Upper lobe of right lung (tissue), 1 donor: ENCODE data around the gene TMEM52. TPM values are rescaled to one million over a fixed set of nuclear protein-coding genes. Genes with fewer than 3 reads are reported as not detected.
A peak's percentile ranks its signal among the peaks of the same experiment; 100 is the strongest.

Experiments
- ATAC-seq: fragments of 200-7000 bp; cut with Tn5 transposase; one replicate; pipeline ENCODE4 v1.9.1; 2020; ENCODE audit warnings: mild to moderate bottlenecking, moderate library complexity
- DNase-seq: peaks from one replicate; pipeline ENCODE4 v3.0.0-alpha.2; 2020
- H3K27ac ChIP-seq: fragments of 200-600 bp; one replicate; pipeline ENCODE4 v1.8.0; 2022
- H3K27me3 ChIP-seq: fragments of 200-600 bp; one replicate; pipeline ENCODE4 v1.8.0; 2022; ENCODE audit warnings: mild to moderate bottlenecking
- H3K36me3 ChIP-seq: fragments of 200-600 bp; one replicate; pipeline ENCODE4 v1.8.0; 2022
- H3K4me1 ChIP-seq: fragments of 200-600 bp; one replicate; pipeline ENCODE4 v1.8.0; 2022
- H3K4me3 ChIP-seq: fragments of 200-600 bp; one replicate; pipeline ENCODE4 v1.8.0; 2022; ENCODE audit warnings: mild to moderate bottlenecking
- H3K9me3 ChIP-seq: fragments of 200-600 bp; one replicate; pipeline ENCODE4 v1.8.0; 2022
- intact Hi-C: fragments of 100-400 bp; cut with DNase I; formaldehyde crosslinking; loops from one replicate; pipeline ENCODE4 v1.11.0; 2022
- total RNA-seq: library from RNA; stranded (reverse); fragmentation: NEBNext Ultra II Directional; extraction: Animal tissue kit (Norgen Biotek cat#: 25700); gene quantifications from one replicate; pipeline ENCODE4 v1.2.1, GENCODE V29; 2021
- TF ChIP-seq, protein P1 (sequence below): fragments of 200-600 bp; IDR thresholded peaks from one replicate; pipeline ENCODE4 v1.8.0; 2022; ENCODE audit warnings: antibody characterized with exemption
- donor health status: DM: no; HTN: yes; CAD: no; lungs with severe emphysema.

The TMEM52 gene
- total RNA-seq, 1 donor from 2014 or later, result 1.5 TPM

DNA sequence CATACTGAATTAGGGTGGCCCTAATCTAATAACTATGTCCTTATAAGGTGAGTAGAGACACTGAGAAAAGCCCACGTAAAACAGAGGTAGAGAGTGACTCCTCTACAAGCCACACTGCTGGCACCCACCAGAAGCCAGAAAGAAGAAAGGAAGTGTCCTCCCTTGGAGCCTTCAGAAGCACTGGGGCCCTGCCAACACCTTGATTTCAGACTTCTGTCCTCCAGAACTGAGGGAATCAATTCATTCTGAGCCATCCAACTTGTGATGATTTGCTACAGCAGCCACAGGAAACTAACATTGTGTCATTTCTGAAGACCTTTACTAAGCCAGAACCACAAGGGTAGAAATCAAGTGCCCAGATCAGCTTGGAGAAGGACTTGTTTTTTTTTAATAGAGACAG, 43.1 kb downstream of the TMEM52 start:
- Histone ChIP-seq H3K36me3 (peaks cover 15% of the 10 kb centered on the region), H3K4me1 (peaks cover 66% of the 10 kb centered on the region), H3K27ac (no peak overlapping the region), H3K4me3 (no peak overlapping the region), H3K9me3 (no peaks in the 10 kb centered on the region), H3K27me3 (no peaks in the 10 kb centered on the region)
- intact Hi-C loops, result no loop called here
- TF ChIP-seq, protein P1, sequence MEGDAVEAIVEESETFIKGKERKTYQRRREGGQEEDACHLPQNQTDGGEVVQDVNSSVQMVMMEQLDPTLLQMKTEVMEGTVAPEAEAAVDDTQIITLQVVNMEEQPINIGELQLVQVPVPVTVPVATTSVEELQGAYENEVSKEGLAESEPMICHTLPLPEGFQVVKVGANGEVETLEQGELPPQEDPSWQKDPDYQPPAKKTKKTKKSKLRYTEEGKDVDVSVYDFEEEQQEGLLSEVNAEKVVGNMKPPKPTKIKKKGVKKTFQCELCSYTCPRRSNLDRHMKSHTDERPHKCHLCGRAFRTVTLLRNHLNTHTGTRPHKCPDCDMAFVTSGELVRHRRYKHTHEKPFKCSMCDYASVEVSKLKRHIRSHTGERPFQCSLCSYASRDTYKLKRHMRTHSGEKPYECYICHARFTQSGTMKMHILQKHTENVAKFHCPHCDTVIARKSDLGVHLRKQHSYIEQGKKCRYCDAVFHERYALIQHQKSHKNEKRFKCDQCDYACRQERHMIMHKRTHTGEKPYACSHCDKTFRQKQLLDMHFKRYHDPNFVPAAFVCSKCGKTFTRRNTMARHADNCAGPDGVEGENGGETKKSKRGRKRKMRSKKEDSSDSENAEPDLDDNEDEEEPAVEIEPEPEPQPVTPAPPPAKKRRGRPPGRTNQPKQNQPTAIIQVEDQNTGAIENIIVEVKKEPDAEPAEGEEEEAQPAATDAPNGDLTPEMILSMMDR, result no peak
- no peak for DNase-seq
- no peak for ATAC-seq

DNA sequence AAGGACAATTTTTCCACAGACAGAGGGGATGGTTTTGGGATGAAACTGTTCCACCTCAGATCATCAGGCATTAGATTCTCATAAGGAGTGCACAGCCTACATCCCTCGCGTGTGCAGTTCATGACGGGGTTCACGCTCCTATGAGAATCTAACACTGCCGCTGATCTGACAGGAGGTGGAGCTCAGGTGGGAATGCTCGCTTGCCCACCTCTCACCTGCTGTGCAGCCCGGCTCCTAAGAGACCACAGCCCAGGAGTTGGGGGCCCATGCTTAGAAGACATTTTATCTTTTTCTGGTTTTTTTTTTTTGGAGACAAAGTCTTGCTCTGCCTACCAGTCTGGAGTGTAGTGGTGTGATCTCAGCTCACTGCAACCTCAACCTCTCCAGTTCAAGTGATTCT, 44.2 kb downstream of the TMEM52 start:
- DNase-seq (no peak), ATAC-seq (no peak)
- H3K9me3 ChIP-seq, result no peaks in the 10 kb centered on the region
- H3K27me3 ChIP-seq, result no peaks in the 10 kb centered on the region
- H3K27ac ChIP-seq, result no peak overlapping the region
- H3K36me3 ChIP-seq, result peaks cover 15% of the 10 kb centered on the region
- H3K4me1 ChIP-seq, result peaks cover 62% of the 10 kb centered on the region
- intact Hi-C loops, result no loop called here
- H3K4me3 ChIP-seq, result no peak overlapping the region
- TF ChIP-seq, protein P1, result no peak

DNA sequence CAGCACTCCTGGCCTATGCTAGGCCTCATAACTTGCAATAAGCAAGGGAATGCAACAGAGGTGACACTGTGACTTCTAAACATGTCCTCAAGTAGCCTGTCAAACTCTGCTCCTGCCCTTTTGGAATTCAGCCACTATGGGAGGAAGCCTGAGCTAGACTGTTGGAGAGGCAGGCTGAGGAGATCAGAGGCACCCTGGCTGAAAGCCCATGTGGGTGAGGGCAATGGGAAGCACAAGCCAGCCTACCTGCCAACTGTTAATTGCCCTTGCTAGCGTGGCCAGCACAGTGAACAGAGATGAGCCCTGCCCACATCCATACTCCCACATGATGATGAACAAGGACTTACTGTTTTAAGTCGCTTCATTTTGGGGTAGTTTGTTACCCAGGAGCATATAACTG, 45.9 kb downstream of the TMEM52 start:
- H3K4me3 ChIP-seq, result no peak overlapping the region
- no peaks in the 10 kb centered on the region for H3K27me3 ChIP-seq
- peak; percentile 70 for DNase-seq
- no peaks in the 10 kb centered on the region for H3K9me3 ChIP-seq
- H3K36me3 ChIP-seq, result peaks cover 10% of the 10 kb centered on the region
- intact Hi-C loops, result no loop called here
- peaks cover 63% of the 10 kb centered on the region for H3K4me1 ChIP-seq
- TF ChIP-seq, protein P1, result no peak
- ATAC-seq, result peak; percentile 70
- H3K27ac ChIP-seq, result no peak overlapping the region

DNA sequence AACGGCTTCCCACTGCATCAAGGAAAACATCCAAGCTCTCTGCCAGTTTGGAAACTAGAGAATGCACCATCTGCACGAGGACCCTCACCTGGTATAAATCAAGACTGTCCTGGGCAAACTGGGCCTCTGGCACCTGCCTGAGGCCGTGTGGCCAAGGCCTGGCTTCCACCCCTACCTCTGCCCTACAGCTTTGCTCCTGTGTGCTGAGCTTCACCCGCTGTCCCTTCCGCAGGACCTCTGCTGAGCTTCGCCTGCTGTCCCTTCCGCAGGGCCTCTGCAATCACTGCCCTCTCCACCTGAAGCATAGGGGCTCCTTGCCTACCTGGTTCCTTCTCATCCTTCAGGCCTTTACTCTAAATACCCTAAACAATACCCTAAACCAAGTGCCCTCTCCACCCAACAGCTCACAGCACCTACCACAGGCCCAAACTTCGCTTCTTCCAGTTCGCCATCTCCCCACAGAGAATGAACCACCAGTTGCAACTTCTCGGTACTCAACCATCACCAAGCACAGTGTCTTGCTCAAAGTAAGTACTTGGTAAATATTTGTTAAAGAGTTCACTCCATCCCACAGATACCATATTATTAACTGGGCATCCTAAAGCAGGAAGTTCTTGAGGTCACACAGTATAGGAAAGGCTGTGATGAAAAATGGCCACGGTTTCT, 46.6 kb downstream of the TMEM52 start:
- peaks cover 10% of the 10 kb centered on the region for H3K36me3 ChIP-seq
- no peak for DNase-seq
- ATAC-seq, result no peak
- no peak overlapping the region for H3K4me3 ChIP-seq
- no peak overlapping the region for H3K27ac ChIP-seq
- H3K9me3 ChIP-seq, result no peaks in the 10 kb centered on the region
- intact Hi-C loops, result no loop called here
- H3K4me1 ChIP-seq, result peaks cover 56% of the 10 kb centered on the region
- TF ChIP-seq, protein P1, result no peak
- H3K27me3 ChIP-seq, result no peaks in the 10 kb centered on the region

DNA sequence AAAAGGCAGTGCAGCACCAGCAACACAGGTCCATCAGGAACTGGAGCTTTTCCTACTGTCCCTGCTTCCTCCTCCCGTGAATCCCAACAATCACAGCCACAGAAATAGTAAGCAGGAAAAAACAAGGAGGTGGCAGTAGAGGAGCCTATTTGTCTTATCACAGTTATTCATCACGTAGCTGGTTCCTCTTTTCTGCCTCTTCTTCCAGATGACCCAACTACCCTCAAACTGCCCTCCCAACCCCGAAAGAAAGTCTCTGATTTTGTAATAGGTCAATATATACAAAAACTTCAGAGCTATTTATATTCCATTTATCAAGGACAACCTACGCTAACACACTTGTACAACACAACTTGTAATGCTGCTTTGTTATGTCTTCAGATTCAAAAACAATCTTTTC, 49.6 kb downstream of the TMEM52 start:
- peak; percentile 73 for ATAC-seq
- TF ChIP-seq, protein P1, result no peak
- peaks cover 10% of the 10 kb centered on the region for H3K36me3 ChIP-seq
- intact Hi-C loops, result no loop called here
- H3K27ac ChIP-seq, result no peak overlapping the region
- no peaks in the 10 kb centered on the region for H3K27me3 ChIP-seq
- no peak overlapping the region for H3K4me3 ChIP-seq
- DNase-seq, result peak; percentile 5
- H3K4me1 ChIP-seq, result peaks cover 48% of the 10 kb centered on the region
- H3K9me3 ChIP-seq, result no peaks in the 10 kb centered on the region

Other genes starting within 250 kb of the TMEM52 start
- 49.8 TPM for gene SLC35E2B, start 226.5 kb downstream of the TMEM52 start, total RNA-seq
- 51.7 TPM for gene CDK11A, start 194.9 kb downstream of the TMEM52 start, total RNA-seq
- 99.2 TPM for gene NADK, start 140.8 kb downstream of the TMEM52 start, total RNA-seq
- 328 TPM for gene GNB1, start 28.2 kb downstream of the TMEM52 start, total RNA-seq
- gene CALML6, start 4.0 kb downstream of the TMEM52 start, total RNA-seq, result 0.90 TPM
- 0.35 TPM for gene CFAP74, start 84.5 kb upstream of the TMEM52 start, total RNA-seq
- 2.9 TPM for gene GABRD, start 100.1 kb upstream of the TMEM52 start, total RNA-seq
- 121 TPM for gene PRKCZ, start 131.1 kb upstream of the TMEM52 start, total RNA-seq